ENCODE data around the gene DNMT1.

GRCh38 chr19:10087296-10088061 lies 107.3 kb downstream of the DNMT1 start:
- TF ChIP-seq, protein P1, sequence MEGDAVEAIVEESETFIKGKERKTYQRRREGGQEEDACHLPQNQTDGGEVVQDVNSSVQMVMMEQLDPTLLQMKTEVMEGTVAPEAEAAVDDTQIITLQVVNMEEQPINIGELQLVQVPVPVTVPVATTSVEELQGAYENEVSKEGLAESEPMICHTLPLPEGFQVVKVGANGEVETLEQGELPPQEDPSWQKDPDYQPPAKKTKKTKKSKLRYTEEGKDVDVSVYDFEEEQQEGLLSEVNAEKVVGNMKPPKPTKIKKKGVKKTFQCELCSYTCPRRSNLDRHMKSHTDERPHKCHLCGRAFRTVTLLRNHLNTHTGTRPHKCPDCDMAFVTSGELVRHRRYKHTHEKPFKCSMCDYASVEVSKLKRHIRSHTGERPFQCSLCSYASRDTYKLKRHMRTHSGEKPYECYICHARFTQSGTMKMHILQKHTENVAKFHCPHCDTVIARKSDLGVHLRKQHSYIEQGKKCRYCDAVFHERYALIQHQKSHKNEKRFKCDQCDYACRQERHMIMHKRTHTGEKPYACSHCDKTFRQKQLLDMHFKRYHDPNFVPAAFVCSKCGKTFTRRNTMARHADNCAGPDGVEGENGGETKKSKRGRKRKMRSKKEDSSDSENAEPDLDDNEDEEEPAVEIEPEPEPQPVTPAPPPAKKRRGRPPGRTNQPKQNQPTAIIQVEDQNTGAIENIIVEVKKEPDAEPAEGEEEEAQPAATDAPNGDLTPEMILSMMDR (IDR thresholded peaks at IDR 0.05): no peak
- TF ChIP-seq POLR2A (IDR thresholded peaks at IDR 0.05): no peak
- no peak for TF ChIP-seq EP300 (IDR thresholded peaks at IDR 0.05)

All from upper lobe of left lung (tissue), 4 donors.